GM20431 (cell line): ENCODE data around the gene ITGB8.

ENCODE experiments used
- in situ Hi-C: fragments of 300-500 bp; cut with MseI, MboI; formaldehyde crosslinking; loops from one replicate; pipeline ENCODE4 v1.15.0; 2020; ENCODE audit warnings: low sequenced_read_pairs; ENCODE audit not compliant: unreplicated experiment

ITGB8 gene

GRCh38 chr7:20440472-20441105 lies 109.9 kb downstream of the ITGB8 start:
- in situ Hi-C loops, result no loop called here

GRCh38 chr7:20441346-20441745 lies 110.6 kb downstream of the ITGB8 start:
- in situ Hi-C loops, result no loop called here

GRCh38 chr7:20441991-20442441 lies 111.3 kb downstream of the ITGB8 start:
- in situ Hi-C loops, result no loop called here

DNA sequence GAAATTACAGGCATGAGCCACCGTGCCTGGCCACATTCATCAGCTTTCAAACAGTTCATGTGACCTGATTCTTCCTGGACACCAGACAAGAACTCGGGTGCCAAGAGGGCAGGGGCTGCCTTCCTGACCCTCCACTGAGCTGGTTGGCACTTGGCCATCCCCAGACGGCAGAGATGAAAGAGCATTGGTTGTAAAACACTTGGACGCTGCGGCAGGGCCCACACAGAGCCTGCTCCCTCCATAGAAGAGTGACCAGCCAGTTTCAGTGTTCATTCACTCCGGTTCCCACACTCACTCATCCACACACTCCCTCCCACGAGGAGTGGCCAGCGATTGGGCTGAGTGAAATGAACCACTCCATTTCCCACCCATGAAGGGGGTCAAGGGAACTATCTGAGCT lies 112.3 kb downstream of the ITGB8 start:
- in situ Hi-C loops, result no loop called here

GRCh38 chr7:20444030-20444800 lies 113.5 kb downstream of the ITGB8 start:
- in situ Hi-C loops, result no loop called here

DNA sequence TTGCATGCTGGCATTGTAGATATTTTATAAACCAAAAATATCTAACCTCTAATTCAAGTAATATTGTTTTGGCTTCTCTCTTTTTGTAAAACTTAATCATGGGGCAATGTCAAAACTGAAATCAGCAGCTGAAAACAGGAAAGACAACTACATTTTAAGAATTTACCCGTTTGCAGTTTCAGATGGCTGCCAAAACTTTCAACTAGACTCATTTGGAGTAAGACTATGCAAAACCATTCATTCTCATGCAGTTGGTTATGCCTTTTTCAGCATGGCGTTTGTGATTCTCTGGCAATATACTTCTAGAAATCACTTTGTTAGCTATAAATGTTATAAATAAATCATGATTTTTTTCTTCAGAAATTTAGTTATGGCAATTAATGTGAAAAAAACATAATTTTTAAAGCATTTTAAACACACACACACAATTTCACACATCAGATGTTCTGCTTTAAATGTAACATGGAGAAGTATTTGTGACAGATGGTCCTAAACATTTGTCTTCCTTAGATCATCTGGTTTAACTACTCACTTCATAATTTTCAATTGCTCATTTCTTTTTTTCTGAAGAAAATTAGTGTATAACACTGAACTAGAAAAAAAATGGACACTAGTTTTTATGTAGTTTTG lies 116.4 kb downstream of the ITGB8 start:
- in situ Hi-C loops, result no loop called here

DNA sequence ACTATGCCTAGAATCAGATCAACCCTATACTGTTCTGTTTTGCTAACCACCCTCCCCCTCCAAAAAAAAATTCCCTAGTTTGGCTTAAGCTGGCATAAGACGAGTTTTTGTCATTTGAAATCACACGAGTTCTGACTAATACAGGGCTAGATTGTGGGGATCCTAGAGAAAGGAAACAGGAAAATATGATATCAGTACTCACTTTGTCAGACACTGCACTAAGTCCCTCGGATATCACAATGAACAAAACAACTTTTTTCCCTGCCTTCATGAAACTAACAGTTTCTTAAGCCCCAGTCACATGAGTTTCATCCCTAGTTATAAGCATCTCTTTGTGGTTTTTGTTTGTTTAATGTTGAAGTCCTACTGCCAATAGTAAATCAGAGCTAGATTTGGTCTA lies 118.5 kb downstream of the ITGB8 start:
- in situ Hi-C loops, result no loop called here

DNA sequence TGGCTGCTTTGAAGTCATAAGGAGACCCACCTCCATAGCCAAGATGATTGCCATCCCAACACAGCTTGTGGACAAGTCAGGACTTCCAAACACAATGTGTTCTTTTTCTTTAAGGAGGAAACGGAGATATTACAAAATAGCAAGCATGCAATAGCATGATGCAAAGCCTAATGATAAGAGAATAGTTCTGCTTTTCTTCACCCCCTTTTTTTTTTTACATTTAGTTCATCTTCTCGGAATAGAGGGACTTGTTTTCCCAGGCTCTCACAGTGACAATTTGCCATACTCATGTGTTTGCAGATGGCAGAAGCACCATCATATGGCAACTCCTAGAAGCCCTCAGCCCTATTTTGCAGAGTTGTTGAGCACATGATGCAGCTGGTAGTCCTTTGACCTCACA lies 119.8 kb downstream of the ITGB8 start:
- in situ Hi-C loops, result no loop called here

GRCh38 chr7:20454202-20454601 lies 123.5 kb downstream of the ITGB8 start:
- in situ Hi-C loops, result no loop called here

GRCh38 chr7:20456701-20457100 lies 126.0 kb downstream of the ITGB8 start:
- in situ Hi-C loops, result no loop called here

DNA sequence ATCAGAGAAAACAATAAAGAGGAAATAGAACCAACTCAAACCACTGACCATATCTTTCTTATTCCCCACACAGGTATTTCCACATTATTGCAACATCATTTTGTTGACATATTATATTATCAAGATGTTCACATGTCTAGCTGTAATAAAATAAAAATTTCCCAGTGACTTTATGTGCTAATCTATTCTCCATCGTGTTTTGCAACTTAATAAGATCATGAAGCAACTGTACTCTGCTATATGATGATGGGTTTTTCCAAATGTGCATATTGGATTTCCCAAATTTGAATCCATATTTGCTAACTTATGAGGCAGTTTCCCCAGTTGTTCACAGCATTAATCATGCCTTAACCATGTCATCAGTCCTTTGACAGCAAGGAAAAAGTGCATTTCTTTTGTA lies 127.8 kb downstream of the ITGB8 start:
- in situ Hi-C loops, result no loop called here

GRCh38 chr7:20459419-20459818 lies 128.7 kb downstream of the ITGB8 start:
- in situ Hi-C loops, result no loop called here

GRCh38 chr7:20464891-20465290 lies 134.2 kb downstream of the ITGB8 start:
- in situ Hi-C loops, result no loop called here
